GDM1 (cell line): Measurements from ENCODE around the gene TPCN2.
"Not testable (repeated sequence)": the region's sequence is repeated elsewhere in the genome, so short reads cannot be mapped to it uniquely, and the experiment has no call there.

Experiments
- DNase-seq: peaks from one replicate; lab custom pipeline; 2025; lab: John Stamatoyannopoulos, UW

The TPCN2 gene

DNA sequence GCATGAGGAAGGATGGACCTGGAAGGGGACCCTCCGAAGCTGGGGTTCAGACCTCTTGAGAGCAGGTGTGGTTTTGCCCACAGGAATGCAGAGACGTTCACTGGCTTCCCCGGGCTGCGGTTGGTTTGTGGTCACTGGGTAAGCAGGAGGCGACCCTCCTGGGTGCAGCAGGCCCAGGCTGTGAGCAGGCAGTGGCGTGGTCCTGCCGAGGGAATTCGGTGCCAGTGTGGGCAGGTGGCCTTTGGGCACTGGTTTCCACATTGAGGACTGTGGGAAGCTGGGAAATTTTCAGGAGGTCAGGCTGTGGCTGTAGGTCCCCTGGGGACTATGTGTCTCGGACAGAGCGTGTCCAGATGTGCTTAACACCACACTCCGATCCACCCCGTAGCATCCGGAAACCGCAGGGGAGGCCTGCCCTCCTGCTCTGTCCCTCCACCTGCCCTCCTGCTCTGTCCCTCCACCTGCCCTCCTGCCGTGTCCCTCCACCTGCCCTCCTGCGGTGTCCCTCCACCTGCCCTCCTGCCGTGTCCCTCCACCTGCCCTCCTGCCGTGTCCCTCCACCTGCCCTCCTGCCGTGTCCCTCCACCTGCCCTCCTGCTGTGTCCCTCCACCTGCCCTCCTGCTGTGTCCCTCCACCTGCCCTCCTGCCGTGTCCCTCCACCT, 27.5 kb downstream of the TPCN2 start:
- no peak for DNase-seq

DNA sequence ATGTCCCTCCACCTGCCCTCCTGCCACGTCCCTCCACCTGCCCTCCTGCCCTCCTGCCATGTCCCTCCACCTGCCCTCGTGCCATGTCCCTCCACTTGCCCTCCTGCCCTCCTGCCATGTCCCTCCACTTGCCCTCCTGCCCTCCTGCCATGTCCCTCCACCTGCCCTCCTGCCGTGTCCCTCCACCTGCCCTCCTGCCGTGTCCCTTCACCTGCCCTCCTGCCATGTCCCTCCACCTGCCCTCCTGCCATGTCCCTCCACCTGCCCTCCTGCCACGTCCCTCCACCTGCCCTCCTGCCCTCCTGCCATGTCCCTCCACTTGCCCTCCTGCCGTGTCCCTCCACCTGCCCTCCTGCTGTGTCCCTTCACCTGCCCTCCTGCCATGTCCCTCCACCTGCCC, 28.2 kb downstream of the TPCN2 start:
- DNase-seq: not testable (repeated sequence)

DNA sequence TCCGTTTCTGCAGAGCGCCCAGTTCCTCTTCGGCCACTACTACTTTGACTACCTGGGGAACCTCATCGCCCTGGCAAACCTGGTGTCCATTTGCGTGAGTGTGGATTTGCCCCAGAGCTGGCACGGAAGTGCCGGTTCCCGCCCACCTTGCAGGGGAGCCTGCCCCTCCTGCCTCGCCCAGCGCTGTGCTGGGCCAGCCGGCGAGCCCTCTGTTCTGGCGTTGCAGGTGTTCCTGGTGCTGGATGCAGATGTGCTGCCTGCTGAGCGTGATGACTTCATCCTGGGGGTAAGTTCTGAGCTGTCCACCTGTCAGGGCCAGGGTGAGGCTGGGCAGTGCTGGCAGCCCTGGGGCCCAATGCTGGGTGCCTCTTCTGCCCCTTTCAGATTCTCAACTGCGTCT, 29.8 kb downstream of the TPCN2 start:
- no peak for DNase-seq

DNA sequence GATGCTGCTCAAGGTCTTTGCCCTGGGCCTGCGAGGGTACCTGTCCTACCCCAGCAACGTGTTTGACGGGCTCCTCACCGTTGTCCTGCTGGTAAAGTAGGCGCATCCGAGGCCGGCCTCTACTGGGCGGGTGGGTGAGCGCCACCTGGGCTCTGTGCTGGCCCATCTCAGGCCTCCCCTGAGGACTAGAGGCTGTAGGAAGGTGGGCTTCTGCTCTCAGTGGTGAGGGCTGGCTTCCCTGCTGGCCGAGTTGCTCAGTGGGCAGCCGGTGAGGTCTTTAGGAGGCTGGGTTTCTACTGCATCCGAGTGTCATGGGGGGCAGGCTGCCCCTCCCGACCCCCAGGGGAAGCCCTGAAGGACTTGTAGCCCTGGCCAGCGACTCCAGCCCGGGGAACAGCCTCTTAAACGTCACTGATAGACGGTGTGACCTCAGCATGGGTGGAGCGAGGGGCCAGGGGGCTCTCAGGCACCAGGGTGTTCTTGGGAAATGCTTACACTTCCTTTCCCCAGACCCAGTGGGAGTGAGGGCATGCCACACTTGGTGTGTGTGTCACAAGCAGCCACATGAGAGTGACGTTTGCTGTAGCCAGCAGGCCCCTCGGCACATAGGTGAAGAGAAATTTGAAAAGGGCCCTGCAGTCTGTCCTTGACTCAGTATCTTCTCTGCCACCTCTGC, 30.3 kb downstream of the TPCN2 start:
- no peak for DNase-seq

DNA sequence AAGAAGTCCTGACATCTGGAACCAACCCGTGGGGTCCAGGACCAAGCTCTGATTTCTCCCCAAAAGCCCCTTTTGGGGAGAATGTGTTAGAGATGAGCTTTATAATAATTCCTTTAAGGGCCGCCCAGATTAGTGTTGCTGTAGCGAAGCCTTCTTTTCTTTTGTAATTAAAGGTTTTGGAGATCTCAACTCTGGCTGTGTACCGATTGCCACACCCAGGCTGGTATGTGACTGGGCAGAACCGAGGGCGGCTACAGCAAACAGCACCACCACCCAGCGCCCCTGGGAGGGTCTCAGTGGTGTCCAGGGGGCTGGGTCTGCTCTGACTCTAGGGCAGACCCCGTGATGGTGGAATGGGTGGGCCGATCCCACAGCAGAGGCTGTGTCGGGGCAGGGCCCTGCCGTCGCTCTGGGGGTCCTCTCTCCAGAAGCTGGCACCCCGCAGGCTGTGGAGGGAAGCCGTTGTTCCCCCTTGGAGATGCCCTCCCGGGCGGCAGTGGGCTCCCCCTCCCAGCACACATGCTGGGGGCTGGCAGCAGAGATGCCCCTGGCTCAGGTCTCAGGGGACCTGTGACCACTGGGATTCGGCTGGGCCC, 31.0 kb downstream of the TPCN2 start:
- DNase-seq: no peak

DNA sequence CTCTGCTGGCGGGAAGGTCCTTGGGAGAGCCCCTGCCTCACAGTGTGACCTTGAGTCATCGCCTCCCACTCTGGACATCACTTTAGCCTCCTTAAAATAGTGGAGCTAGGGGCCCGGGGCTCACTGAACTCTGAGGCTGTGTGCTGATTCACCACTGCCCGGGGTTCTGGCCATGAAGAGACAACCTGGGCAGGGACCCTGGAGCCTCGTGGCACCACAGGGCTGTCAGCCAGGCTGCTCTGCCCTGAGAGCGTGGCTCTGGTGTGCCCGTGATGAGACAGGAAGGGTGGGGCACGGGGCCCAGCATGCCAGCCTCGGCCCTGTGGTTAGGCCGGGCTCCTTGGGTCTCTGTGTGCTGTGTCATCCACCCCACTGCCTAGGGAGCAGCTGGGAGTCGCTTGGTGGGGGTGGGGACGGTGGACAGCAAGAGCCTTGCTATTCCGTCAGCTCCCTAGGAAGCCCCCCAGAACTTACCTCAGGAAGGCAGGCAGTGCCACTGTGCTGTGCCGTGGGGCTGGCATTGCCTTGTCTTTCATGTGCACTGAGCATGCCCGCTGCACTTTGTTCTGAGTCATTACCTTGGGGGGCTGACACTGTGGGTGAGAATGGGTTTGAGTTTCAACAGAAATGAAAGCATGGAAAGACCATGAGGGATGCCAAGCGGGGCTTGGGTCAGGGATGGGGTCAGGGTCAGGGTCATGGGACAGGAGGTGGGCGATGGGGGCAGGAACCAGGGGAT, 31.7 kb downstream of the TPCN2 start:
- DNase-seq: no peak

DNA sequence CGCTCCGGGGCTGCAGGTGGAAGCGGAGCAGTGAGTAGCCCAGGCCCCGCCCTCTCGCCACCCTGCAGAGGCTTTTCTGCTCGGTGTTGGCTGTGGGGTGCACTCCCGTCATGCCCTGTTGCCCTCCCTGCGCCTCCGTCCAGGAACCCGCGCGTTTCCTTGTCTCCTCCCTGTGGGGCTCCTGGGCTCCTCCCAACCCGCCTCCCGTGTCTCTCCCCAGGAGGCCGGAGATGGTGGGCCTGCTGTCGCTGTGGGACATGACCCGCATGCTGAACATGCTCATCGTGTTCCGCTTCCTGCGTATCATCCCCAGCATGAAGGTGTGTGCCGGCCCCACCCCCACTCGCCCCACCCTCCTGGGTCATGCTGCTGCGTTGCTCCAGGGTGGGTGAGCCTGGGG, 32.4 kb downstream of the TPCN2 start:
- no peak for DNase-seq

DNA sequence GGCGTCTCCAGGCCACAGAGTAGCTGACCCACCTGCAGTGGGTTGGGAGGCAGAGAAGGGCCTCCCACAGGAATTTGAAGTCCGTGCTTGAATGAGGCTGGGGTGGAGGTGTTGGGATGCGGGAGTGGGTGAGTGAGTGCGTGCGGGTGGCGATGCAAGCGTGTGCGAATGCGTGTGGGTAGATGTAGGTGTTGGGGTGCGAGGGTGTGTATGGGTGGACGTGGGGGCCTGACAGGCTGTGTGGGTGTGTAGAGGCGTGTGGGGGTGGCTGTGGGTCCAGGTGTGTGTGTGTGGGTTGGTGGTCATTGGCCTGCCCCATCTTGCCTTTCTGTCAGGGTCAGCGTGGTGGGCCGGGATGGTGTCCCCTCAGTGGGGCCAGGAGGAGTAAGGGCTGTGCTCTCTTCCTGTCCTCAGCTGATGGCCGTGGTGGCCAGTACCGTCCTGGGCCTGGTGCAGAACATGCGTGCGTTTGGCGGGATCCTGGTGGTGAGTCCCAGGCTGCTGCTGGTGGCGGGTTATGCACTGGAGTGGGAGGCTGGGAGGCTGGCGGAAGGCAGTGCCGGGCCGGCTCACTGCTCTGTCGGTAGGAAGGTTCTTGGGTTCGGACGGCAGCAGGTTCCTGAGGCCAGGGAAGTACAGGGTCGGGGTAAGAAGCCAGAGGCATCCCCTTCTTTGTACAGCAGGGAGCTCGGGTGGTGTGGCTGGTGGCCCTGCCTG, 35.0 kb downstream of the TPCN2 start:
- DNase-seq: no peak

DNA sequence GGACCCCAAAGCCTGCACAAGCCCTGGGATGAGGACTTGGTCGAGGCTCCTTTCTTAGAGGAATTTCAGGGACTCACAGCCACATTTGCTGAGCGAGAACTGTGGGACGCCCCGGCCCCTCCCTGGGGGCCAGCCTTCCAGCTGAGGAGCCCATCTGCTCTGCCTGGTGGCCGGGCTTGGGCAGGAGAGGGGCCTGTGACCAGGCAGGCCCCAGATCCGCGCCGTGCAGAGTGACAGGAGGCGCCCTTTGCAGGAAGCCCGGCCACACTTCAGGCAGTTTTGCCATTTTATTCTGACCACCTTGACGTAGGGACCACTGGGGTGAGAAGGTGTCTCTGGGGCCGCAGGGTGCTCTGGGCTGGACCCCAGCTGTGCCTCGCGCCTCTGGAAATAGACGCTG, 35.6 kb downstream of the TPCN2 start:
- DNase-seq: no peak

DNA sequence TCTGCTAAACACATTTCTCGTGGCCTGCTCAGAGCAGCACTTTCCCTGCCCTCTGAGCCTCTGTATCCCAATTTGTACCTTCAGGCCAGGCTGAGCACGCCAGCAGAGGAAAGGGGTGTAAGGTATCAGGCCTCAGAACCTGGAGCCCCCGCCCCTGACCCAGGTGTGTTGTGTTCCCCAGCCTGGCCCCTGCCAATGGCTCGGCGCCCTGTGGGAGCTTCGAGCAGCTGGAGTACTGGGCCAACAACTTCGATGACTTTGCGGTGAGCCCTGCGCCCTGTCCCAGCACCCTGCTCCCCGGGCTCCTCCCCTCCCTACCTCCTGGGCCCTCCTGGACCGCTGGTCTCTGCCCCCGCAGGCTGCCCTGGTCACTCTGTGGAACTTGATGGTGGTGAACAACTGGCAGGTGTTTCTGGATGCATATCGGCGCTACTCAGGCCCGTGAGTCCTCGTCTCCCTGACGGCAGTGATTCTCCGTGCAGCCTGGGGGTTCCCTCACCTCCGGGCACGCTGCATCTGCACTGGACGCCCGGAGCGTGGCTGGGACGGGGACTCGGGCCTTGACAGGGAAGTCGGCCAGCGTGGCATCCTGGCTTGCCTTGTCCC, 36.9 kb downstream of the TPCN2 start:
- no peak for DNase-seq

DNA sequence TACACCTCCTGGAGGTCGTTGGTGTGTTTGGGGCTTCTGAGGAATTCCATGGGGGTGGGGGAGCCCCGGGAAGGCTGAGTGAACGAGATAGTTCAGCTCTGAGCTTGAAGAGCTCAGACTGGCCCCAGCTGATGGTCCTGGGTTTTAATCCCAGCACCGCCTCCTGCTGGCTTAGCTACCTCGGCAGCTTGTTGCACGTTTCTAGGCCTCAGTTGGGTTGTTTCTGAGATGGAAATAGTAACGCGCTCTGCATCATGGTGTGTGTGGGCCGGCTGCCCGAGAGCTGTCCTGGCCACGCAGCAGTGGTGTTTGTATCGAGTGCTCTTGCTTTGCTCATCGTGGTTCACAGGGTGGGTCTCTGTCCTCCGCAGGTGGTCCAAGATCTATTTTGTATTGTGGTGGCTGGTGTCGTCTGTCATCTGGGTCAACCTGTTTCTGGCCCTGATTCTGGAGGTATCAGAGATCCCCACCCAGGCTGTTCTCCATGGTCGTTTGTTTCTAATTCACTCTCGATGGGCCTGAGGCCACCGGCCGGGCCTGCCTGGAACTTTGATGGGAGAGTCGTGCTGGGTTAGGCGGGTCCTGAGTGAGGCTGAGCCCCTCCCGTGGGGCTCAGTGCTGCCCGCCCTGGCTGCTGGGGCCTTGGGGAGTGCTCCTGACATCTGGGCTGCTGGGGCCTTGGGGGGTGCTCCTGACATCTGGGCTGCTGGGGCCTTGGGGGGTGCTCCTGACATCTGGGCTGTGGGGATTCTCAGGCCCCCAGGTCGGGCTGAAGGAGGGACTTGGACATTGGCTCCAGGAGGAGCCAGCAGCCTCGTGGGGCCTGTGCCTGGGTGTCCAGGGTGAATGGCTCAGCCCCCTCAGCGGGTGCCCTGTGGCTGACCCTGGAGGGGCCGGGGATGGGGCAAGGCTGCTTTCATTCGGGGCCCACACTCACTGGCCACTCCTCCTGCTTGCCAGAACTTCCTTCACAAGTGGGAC, 37.7 kb downstream of the TPCN2 start:
- DNase-seq: no peak

DNA sequence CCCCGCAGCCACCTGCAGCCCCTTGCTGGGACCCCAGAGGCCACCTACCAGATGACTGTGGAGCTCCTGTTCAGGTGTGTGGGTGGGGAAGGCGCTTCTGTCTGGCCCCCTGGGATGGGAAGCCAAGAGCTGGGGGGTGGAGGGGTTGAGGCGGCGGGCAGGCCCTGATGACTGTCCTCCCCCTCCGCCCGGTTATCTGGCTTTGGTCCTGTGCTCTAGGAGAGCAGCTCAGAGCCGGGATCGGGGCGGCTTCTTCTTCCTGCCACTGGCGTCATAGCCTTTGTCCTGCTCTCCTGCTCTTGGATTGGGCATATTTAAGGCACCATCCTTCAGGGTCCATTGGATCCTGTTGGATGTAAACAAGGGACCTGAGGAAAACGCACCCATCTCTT, 38.4 kb downstream of the TPCN2 start:
- DNase-seq: no peak

DNA sequence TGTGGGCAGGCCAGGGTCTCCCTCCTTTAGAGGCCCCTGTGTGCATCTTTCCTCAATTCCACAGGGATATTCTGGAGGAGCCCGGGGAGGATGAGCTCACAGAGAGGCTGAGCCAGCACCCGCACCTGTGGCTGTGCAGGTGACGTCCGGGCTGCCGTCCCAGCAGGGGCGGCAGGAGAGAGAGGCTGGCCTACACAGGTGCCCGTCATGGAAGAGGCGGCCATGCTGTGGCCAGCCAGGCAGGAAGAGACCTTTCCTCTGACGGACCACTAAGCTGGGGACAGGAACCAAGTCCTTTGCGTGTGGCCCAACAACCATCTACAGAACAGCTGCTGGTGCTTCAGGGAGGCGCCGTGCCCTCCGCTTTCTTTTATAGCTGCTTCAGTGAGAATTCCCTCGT, 39.1 kb downstream of the TPCN2 start:
- no peak for DNase-seq

DNA sequence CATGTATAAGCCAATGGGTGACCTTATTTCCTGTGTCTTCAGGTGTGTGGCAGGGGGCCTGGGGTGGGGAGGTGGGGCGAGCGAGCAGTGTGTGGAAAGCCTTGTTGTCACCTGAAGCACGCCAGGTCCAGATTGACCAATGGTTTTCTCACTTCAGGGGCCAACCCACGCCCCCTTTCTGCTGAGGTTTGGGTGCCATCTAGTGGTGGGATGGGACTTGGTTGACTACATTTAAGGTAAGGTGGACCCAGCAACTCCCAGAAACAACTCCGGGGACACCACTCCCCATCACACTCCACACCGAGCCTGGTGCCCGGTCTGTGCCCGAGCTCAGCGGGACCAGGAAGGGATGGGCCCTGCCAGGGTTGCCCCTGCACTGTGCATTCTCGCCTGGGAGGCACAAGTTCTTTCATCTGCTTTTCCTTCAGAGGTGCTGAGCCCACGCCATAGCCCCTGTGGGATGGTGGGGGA, 40.0 kb downstream of the TPCN2 start:
- DNase-seq: peak; percentile 19

DNA sequence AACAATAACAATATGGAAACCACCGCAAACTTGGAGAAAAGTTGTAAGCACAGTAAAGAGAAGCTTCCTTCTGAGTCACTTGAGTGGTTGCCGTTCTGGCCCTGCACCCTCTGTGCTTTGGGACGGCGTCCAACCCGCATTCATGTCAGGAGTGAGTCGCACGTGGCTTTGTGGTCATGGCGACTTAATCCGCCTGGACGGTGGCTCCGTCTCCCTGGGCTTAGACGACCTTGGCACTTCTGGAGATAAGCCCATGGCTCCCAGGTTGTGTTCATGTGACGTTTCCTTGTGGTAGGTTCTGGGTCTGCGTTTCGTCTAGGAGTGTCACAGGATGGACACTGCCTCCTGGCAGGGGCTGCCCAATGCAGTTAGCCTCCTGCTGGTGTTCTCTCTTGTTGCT, 40.5 kb downstream of the TPCN2 start:
- no peak for DNase-seq

DNA sequence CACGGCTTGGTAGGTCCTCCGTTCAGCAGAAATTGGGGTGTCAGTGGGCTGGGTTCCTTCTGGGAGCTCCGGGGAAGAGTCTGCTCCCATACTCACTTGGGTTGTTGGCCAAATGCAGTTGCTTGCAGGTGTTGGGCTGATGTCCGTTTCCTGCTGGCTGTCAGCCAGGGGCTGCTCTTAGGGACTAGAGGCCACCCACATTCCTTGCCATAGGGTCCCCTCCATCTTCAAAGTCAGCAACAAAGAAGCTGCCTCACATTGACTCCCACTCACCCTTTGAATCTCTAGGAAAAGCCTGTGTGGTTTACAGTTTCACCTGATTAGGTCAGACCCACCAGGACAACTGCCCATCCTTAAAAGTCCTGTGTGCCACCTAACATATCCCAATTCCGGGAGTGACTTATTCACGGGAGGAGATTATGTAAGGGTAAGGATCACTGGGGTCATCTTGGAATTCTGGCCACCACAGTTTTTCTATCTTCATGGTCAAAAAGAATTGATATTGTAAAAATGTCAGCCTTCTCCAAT, 43.0 kb downstream of the TPCN2 start:
- no peak for DNase-seq

DNA sequence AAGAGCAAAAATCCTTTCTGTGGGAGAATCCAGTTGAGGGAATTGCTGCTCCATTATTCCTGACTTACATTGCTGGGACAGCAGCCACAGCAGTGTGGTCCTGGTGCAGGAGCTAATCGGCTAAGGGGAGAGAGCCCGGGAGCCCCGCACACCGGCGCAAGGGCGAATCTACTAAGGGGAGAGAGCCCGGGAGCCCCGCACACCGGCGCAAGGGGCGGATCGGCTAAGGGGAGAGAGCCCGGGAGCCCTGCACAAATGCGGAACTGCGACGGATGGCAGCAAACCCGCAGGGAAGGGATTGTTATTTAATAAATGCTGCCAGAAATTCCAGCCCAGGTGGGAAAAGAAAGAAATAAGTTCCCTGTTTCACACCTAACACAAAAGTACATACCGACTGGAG, 43.5 kb downstream of the TPCN2 start:
- no peak for DNase-seq

DNA sequence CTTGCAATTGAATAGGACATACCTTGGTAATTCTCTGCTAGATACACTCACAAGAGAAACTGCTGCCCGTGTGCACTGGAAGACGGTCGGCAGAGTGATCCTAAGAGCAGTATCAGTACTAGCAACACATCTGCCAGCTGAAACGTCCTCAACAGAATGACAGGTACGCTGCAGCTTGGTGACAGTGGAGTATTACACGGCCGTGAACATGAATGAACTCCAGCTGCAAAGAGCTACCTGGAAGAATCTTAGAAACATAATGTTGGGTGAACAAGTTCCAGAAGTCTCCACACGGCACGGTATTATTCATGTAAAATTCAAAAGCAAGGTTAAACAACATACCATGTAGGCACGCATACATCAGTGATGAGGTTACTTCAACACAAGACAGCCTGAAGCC, 44.4 kb downstream of the TPCN2 start:
- DNase-seq: no peak

DNA sequence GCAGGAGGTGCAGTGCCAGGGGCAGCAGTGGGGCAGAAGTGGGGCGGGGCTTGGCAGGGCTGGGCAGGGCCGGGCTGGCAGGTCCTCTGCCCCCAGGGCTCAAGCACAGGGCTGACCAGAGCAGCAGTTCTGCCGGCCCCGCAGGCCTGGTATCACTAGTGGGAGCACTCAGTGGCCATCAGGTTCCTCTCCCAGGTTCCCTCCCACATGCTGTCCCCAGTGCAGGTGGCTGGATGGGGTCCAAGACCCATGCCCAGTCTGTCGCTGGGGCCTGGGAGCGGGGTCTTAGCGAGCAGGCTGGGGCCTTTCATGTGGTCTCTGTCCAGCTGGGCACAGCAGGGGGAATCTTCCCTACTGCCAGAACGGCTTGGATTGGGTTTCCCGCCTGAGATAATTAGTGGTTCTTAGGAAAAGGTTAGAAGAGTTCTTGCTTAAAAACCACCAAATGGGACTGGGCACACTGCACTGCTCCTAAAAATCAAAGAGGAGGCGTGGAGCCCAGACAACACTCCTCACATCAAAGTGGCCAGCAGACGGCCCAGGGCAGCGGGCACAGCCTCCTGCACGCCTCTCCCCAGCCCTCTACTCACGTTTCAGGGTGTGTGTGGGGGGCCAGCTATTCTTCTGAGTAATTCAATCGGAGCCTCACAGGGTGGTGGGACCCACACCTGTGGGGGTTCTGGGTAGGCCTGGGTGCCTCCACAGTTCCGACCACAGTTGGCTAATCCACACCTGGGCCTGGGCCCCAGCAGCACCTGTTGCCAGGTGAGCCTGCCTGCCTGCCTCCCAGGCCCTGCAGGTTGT, 45.6 kb downstream of the TPCN2 start:
- no peak for DNase-seq

DNA sequence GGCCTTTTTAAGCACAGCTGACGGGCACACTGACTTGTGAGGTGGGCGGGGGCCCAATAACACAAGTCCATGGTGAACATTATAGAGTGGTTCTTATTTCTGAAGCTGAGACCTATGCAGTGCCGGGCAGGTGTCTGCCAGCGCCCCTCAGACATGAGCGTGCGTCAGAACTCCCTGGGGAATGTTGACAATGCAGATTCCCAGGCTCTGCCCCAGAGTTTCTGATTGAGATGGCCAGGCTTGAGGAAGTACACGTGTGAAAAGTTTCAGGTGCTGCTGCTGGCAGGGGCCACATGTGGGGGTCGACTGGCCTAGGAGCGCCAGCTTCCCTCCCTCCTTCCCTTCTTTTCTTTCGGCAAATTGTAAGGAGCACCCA, 46.2 kb downstream of the TPCN2 start:
- DNase-seq: no peak
